ENCODE data around the gene TAF1D. TPM values are rescaled to one million over a fixed set of nuclear protein-coding genes. Genes with fewer than 3 reads are reported as not detected.
"Not testable (repeated sequence)": the region's sequence is repeated elsewhere in the genome, so short reads cannot be mapped to it uniquely, and the experiment has no call there.

Gene TAF1D, protein sequence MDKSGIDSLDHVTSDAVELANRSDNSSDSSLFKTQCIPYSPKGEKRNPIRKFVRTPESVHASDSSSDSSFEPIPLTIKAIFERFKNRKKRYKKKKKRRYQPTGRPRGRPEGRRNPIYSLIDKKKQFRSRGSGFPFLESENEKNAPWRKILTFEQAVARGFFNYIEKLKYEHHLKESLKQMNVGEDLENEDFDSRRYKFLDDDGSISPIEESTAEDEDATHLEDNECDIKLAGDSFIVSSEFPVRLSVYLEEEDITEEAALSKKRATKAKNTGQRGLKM
- 43.6 and 50.7 TPM in 2 replicates for total RNA-seq (2014; rRNA removed; shearing (Covaris generic); ENCODE audit: low replicate concordance)

DNA sequence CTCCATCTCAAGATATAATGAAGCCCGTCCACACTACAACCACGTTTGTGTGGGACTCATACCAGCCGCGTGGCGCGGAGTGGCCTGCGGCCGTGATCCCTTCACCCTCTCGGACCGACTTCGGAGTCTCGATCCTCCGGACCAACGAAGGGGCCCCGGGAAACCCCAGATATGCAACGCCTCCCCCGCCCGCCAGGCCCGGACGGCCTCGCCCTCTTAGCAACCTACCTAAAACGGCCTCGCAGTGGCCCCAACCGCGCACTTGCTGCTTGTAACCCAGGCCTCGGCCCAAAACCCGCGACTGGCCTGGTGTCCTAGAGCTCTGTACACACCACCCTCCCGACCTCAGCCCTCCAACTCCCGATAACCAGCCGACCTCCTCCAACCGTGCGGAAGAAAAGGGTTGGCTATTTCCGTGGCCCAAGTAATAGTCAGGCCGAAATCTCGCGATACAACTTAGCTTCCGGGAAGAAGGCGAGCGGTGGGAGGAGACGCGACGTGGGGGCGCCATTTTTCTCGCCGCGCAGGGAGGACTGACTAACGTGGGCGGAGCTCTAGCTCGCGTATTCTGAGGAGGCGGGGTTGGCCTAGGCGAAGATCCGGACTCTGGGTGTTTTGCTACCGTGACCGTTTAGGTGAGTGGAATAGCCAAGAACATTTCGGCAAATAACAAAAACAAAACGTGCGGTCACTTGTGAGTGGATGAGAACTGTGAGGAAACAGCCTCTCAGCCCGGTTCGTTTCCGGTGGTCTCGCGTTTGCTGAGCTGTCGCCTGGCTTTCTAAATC, at the start of gene TAF1D, which contains the start of gene C11orf54:
Gene TAF1D (minus strand): TSS at position 402 of the 788 bp plus-strand sequence. CDS start 2,191 bp downstream, outside the sequence.
Gene C11orf54 (plus strand): TSS at position 579 of the 788 bp plus-strand sequence. CDS start 5,722 bp downstream, outside the sequence.
- DNase-seq (ENCODE audit: low read depth), result peak; percentile 94
- in situ Hi-C loops (cut with HindIII; ENCODE audit: low pct_unique_long_range_greater_than_20kb, low sequenced_read_pairs), result no loop called here

DNA sequence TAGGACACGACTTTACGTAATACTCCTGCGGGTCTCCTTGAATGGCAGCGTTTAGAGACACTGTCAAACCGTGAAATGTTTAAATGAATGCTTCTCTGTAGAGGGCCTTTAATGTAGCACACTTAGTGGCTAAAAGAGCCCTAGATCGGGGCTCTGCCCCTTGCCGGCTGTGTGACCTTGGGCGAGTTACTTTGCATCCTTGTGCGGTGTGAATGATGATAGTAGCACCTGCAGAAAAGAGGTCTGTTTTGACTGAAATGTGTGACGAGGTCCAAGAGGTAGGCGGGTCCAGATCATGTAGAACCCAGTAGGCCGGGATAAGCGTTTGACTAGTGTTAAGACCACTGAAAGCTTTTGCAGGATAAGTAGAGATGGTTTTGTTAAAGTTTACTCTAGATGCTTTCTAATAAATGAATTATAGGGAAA, 43.7 kb upstream of the TAF1D start:
- no peak for DNase-seq (ENCODE audit: low read depth)
- in situ Hi-C loops (cut with HindIII; ENCODE audit: low pct_unique_long_range_greater_than_20kb, low sequenced_read_pairs), result no loop called here

DNA sequence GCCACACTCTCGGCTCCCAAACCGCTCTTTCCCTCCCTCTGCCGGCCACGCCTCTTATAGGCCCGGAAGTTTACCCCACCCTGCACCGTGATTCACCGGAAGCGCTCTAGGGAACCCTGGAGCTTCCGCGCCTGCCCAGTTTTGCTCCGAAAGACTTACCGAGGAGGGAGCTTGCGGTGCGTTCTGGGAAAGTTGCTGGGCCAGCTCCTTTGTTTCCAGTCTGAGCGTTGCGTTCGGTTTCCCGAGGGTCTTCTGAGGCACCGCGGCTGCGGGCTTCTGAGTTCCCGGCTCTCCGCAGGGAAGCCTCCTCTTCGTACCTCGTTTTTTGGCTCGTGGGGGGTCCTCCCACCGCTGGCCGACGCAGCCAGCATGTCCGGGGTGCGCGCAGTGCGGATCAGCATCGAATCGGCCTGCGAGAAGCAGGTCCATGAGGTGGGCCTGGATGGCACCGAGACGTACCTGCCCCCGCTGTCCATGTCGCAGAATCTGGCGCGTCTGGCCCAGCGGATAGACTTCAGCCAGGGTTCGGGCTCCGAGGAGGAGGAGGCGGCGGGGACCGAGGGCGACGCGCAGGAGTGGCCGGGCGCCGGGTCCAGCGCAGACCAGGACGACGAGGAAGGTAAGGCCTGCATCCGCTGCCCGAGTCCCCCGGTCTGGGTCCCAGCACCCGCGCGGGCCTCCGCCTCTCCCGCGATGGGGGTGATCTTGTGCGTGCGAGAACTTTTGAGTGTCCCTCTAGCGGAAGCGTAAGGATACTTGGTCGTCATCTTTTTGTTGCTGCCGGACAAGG, 43.0 kb upstream of the TAF1D start, which contains the start of gene MED17:
Gene MED17 (plus strand): TSS at position 138 of the 790 bp plus-strand sequence. CDS start 232 bp downstream, at position 370.
- in situ Hi-C loops (cut with HindIII; ENCODE audit: low pct_unique_long_range_greater_than_20kb, low sequenced_read_pairs), result no loop called here
- DNase-seq (ENCODE audit: low read depth), result peak; percentile 87

DNA sequence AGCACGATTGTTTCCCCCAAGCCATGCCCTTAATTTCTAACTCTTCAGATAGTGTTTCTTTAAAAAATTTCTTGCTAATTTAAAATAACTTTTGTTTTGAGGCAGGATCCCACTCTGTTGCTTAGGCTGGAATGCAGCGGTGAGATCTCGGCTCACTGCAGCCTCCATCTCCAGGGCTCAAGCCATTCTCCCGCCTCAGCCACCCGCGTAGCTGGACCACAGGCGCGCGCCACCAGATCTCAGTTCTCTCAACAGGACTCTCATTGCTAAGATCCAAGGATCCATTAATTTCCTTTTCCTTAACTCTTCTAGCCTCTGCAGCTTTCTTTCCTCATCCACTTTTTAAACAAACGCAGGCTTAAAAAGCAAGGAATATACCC, 42.5 kb upstream of the TAF1D start:
- DNase-seq (ENCODE audit: low read depth), result no peak
- in situ Hi-C loops (cut with HindIII; ENCODE audit: low pct_unique_long_range_greater_than_20kb, low sequenced_read_pairs), result no loop called here

DNA sequence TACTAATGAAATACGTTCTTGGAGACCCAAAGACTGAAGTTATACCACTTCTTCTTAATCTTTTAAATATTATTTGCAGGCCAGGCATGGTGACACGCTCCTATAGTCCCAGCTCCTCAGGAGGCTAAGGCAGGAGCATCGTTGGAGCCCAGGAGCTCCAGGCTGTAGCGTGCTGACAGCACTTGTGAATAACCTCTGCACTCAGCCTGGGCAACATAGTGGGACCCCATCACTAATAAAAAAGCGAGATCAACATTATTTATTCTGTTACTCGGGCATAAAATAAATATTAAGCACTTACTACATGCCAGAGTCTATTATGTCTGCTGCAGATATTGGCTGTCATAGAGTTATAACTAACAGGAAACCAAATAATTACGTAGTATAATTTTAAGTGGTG, 42.1 kb upstream of the TAF1D start:
- in situ Hi-C loops (cut with HindIII; ENCODE audit: low pct_unique_long_range_greater_than_20kb, low sequenced_read_pairs), result no loop called here
- DNase-seq (ENCODE audit: low read depth), result no peak

DNA sequence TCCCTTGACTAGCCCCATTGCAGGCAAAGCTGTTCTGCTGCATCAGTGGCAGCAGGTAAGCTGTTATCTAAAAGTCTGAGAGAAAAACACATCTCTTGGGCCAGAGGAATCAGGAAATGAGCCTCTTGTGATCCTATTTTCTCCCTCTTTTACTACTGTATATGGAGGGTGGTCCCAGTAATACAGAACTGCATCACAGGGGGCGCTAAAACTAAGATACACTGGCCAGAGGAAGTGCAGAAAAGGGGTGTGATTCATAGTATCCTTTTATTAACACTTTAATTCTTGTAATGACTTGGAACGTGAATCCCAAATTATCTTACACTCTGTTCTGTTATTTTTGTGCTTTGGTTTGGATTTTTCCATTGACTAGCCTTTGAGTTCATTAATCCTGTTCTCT, 34.0 kb upstream of the TAF1D start:
- in situ Hi-C loops (cut with HindIII; ENCODE audit: low pct_unique_long_range_greater_than_20kb, low sequenced_read_pairs), result no loop called here
- peak; percentile 1 for DNase-seq (ENCODE audit: low read depth)

DNA sequence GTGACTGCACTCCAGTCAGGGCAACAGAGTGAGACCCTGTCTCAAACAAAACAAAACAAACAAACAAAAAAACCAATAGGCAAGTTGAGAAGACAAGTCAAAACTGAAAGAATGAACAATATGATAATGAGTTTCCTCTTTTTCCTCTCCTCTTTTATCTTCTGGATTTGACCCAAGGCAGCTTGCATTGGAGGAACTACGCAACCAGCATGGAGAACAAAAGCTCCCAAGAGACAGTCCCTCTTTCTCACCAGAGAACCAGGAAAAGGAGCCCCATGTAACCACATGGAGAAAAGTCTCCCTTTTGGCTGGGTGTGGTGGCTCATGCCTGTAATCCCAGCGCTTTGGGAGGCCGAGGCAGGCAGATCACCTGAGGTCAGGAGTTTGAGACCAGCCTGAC, 33.3 kb upstream of the TAF1D start:
- in situ Hi-C loops (cut with HindIII; ENCODE audit: low pct_unique_long_range_greater_than_20kb, low sequenced_read_pairs), result not testable (repeated sequence)

DNA sequence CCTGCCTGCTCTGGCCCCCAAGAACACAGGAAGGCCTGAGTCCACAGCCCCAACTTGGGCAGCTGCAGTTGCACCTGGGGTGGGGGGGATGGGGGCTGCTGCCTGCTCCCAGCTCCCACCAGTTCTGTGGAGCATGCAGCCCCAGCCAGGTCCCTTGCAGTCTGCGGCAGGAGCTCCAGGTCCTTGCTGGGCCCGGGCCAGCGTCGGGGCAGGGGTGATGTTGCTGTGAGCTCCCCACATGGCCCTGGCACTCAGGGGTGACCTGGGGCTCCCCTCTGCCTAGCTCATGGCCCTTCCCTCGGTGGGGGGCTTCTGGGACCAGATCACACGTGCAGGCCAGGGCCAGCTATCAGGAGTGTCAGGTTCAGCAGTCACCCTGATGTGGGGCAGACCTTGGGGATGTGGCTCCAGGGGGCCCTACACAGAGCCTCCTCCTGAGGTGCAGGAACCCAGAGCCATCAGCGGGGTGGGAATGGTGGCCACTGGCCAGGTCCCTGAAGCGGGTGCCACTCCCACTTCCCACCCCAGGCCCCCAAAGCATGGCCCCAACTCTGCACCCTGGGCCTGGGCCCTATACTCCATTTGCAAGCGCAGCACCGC, 32.4 kb upstream of the TAF1D start:
- in situ Hi-C loops (cut with HindIII; ENCODE audit: low pct_unique_long_range_greater_than_20kb, low sequenced_read_pairs), result no loop called here
- no peak for DNase-seq (ENCODE audit: low read depth)

More for the DNA sequence above, 33.3 kb upstream of the TAF1D start:
- DNase-seq (ENCODE audit: low read depth), result not testable (repeated sequence)

DNA sequence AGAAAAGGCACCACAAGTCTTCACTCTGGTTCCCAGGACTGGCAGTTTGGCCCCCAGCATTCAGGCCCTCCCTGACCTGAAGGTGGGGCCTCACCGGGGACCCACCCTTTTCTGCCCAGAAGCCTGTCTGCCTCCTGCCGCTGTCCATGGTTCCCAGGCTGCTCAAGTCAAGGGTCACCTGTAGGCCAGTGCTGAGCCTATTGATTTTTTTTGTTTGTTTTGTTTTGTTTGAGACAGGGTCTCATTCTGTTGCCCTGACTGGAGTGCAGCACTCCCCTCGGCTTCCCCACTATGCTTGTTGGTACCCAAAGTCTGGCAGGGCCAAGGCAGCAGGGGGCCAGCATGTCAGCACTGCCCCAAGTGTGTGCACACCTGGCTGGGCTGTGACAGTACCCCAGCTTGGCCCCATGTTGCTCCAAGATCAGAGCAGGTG, 31.8 kb upstream of the TAF1D start:
- DNase-seq (ENCODE audit: low read depth), result no peak
- in situ Hi-C loops (cut with HindIII; ENCODE audit: low pct_unique_long_range_greater_than_20kb, low sequenced_read_pairs), result no loop called here

DNA sequence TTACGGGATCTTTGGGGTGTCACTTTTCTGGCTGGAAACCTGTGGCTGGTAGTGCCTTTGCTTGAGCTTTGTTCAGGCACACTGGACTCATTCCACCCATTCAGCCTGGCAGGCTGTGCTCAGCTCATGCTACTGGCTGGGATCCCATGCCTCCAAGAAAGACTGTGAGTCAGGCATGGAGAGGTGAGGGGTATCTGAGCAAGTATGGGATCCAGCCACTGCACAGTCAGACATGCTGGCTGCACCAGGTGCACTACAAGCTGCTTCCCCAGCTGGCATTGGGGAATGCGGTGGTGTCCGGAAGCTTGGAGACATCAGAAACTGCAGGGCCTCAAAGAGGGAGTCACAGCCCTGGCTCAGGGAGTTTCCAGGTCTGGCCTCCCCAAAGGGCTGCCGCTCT, 30.8 kb upstream of the TAF1D start:
- in situ Hi-C loops (cut with HindIII; ENCODE audit: low pct_unique_long_range_greater_than_20kb, low sequenced_read_pairs), result no loop called here
- no peak for DNase-seq (ENCODE audit: low read depth)

DNA sequence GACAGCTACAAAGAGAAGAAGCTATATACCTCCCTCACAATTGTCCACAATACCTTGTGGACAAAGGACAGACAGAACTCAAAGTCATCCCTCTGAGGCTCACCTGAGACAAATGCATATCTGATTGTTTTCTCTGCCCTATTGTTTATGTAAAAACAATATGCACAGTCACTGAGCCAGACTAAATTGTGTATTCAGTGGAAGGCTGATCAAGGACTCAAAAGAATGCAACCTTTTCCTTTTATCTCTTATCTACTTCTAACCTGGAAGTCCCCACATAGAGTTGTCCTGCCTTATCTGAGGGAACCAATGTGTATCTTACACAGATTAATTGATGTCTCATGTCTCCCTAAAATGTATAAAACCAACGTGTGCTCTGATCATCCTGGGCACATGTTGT, 28.9 kb upstream of the TAF1D start:
- in situ Hi-C loops (cut with HindIII; ENCODE audit: low pct_unique_long_range_greater_than_20kb, low sequenced_read_pairs), result no loop called here
- DNase-seq (ENCODE audit: low read depth), result no peak

DNA sequence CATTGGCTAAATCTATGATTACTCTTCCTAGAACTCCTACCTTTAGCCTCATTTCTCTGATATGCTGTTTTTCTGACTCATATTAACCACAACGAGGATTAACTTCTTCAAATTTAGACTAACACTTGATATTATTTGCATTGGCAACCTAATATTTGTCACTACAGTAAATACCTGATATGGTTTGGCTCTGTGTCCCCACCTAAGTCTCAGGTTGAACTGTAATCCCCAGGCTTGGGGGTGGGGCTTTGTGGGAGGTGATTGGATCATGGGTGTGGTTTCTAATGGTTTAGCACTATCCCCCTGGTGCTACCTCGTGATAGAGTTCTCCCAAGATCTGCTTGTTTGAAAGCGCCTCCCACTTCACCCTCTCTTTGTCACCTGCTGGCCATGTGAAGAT, 25.7 kb upstream of the TAF1D start:
- no peak for DNase-seq (ENCODE audit: low read depth)

DNA sequence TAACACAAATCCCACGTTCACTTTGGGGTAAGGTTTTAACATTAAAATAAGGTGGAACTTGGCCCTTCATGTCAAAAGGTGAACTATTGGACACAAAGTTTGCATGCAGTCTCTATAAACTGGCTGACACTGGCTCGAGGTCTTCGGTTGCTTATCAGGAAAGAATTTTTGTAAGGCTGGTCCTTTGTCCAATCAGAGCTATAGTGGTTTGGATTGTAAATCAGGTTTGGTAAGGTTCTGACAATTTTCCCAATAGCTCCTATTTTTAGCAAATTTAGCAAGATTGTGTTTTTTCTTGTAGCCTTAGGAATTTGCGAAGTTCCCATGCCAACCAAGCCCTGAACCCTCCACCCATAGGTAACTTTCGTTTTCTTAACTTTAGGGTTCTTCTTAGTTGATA, 25.2 kb upstream of the TAF1D start:
- in situ Hi-C loops (cut with HindIII; ENCODE audit: low pct_unique_long_range_greater_than_20kb, low sequenced_read_pairs), result no loop called here
- no peak for DNase-seq (ENCODE audit: low read depth)

More for the DNA sequence above, 25.7 kb upstream of the TAF1D start:
- in situ Hi-C loops (cut with HindIII; ENCODE audit: low pct_unique_long_range_greater_than_20kb, low sequenced_read_pairs), result no loop called here

DNA sequence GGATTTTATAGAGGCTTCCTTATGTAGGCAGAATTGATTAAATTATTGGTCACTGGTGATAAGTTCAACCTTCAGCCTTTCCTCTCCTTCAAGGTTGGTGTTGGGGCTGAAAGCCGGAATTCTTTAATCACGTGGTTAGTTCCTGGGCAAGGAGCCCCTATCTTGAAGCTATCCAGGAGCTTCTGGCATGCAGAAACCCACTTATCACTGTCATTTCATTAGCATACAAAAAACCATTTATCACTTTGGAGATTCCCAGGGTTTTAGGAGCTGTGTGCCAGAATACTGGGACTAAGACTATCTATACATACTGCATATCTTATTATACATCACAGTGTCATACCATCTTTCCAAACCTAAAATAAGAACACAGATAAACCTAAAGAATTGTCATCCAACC, 24.3 kb upstream of the TAF1D start:
- no peak for DNase-seq (ENCODE audit: low read depth)
- in situ Hi-C loops (cut with HindIII; ENCODE audit: low pct_unique_long_range_greater_than_20kb, low sequenced_read_pairs), result no loop called here

DNA sequence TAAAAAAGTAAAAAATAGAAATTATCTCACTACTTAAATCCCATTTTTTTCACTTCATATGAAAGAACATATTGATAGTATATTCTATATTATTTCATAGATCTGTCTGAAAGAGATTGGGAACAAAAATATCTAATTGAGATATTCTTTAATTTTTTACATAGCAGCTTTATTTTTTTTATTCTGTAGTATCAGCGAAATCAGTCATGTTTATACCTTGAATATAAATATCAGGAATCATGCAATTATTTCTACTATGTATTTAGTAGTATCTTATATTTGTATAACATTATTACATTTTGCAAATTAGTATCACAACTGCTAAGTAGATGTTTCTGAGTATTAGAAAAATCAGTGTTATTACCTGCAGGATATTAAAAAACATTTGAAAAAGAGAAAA, 20.6 kb upstream of the TAF1D start:
- DNase-seq (ENCODE audit: low read depth), result no peak
- in situ Hi-C loops (cut with HindIII; ENCODE audit: low pct_unique_long_range_greater_than_20kb, low sequenced_read_pairs), result no loop called here

DNA sequence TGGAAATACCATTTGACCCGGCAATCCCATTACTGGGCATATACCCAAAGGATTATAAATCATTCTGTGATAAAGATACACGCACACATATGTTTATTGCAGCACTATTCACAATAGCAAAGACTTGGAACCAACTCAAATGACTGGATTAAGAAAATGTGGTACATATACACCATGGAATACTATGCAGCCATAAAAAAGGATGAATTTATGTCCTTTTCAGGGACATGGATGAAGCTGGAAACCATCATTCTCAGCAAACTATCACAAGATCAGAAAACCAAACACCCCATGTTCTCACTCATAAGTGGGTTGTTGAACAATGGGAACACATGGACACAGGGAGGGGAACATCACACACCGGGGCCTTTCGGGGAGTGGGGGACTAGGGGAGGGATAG, 17.8 kb upstream of the TAF1D start:
- in situ Hi-C loops (cut with HindIII; ENCODE audit: low pct_unique_long_range_greater_than_20kb, low sequenced_read_pairs); DNase-seq (ENCODE audit: low read depth): not testable (repeated sequence)

DNA sequence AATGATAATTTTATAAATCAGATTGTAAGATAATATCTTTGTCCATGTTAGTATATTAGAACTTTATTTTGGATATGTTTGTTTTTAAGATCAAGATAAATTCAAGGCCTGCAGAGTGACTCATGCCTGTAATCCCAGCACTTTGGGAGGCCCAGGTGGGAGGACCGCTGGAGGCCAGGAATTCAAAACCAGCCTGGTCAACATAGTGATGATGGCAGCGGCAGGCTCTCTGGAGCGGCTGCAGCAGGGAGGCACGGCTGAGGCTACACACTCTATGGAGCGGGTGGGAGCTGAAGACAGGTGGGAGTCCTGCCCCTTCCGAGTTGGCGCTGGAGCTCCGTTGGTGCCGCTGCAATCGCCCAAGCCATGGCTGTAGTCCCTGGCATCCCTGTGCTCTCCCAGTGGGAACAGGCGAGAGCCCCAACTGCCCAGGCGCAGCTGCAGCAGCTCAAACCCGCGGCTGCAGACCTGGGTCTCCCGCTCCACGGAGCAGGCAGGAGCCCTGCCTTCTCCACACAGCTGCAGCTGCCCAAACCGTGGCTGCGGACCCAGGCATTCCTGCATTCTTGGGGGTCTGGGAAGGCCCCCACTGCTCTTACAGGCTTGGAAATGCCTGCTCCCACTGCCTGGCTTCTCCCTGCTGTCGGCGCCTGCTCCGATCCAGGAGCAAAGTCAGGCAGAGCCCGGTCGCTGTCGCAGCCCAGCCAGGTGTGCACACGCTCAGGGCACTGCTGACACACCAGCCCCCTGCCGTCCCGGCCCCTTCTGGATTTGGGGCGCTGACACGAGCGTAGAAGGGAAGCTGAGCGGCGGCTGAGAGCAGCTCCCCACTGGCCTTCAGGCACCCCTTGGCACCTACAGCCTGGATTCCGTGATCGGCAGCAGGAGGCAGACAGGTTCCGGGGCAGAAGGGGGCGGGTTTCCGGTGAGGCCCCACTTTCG, 16.9 kb upstream of the TAF1D start:
- in situ Hi-C loops (cut with HindIII; ENCODE audit: low pct_unique_long_range_greater_than_20kb, low sequenced_read_pairs), result no loop called here
- DNase-seq (ENCODE audit: low read depth), result no peak
